MCF 10A (cell line): ENCODE data around the gene RGS7. TPM values are rescaled to one million over a fixed set of nuclear protein-coding genes. Genes with fewer than 3 reads are reported as not detected.

Experiments
- BruUV-seq: library from RNA; stranded (reverse); fragments of 400-500 nt; replicated peaks from 2 replicates; lab custom pipeline; 2021; lab: Mats Ljungman, UMichigan
- CTCF ChIA-PET: fragments of 300-600 bp; sonication (Branson Sonifier 250); formaldehyde crosslinking; extraction: SDS; loops from one replicate; lab custom pipeline; 2021; ENCODE audit warnings: antibody characterized with exemption, inconsistent platforms; lab: Yijun Ruan, JAX
- POLR2A ChIA-PET: fragments of 300-600, 350-650 bp; sonication (Branson Sonifier 250); formaldehyde crosslinking; extraction: SDS; loops from one replicate; lab custom pipeline; 2020; ENCODE audit warnings: antibody characterized with exemption, inconsistent platforms; lab: Yijun Ruan, JAX
- DNase-seq: peaks from one replicate; pipeline ENCODE4 v3.0.0-alpha.2; 2018; ENCODE audit not compliant: unreplicated experiment
- H3K27ac Mint-ChIP-seq: one replicate; pipeline ENCODE4 v1.8.0; 2022; ENCODE audit warnings: mild to moderate bottlenecking, low read depth, mixed read lengths; ENCODE audit not compliant: unreplicated experiment
- H3K27me3 Mint-ChIP-seq: one replicate; pipeline ENCODE4 v1.8.0; 2022; ENCODE audit warnings: mixed read lengths; ENCODE audit not compliant: insufficient read depth, unreplicated experiment
- H3K36me3 Mint-ChIP-seq: one replicate; pipeline ENCODE4 v1.8.0; 2022; ENCODE audit warnings: mild to moderate bottlenecking, moderate library complexity, mixed read lengths; ENCODE audit not compliant: insufficient read depth, unreplicated experiment
- H3K4me1 Mint-ChIP-seq: one replicate; pipeline ENCODE4 v1.8.0; 2022; ENCODE audit warnings: mixed read lengths; ENCODE audit not compliant: insufficient read depth, unreplicated experiment
- H3K4me3 Mint-ChIP-seq: one replicate; pipeline ENCODE4 v1.8.0; 2022; ENCODE audit warnings: mild to moderate bottlenecking, moderate library complexity, mixed read lengths; ENCODE audit not compliant: unreplicated experiment
- H3K9me3 Mint-ChIP-seq: one replicate; pipeline ENCODE4 v1.8.0; 2022; ENCODE audit warnings: mixed read lengths; ENCODE audit not compliant: unreplicated experiment
- intact Hi-C: fragments of 100-400 bp; cut with micrococcal nuclease; formaldehyde crosslinking; loops from 2 replicates; pipeline ENCODE4 v1.14.1; 2022
- total RNA-seq: library from RNA; stranded (reverse); gene quantifications from 2 replicates; pipeline ENCODE4 v1.2.3, GENCODE V29; 2022
- TF ChIP-seq, protein P1 (sequence below): fragments of 200-600 bp; IDR thresholded peaks from one replicate; pipeline ENCODE4 v1.8.0; 2022; ENCODE audit warnings: antibody characterized with exemption, mild to moderate bottlenecking; ENCODE audit not compliant: unreplicated experiment

Gene RGS7
- total RNA-seq, 1 experiment from 2014 or later, result 0.42 TPM

DNA sequence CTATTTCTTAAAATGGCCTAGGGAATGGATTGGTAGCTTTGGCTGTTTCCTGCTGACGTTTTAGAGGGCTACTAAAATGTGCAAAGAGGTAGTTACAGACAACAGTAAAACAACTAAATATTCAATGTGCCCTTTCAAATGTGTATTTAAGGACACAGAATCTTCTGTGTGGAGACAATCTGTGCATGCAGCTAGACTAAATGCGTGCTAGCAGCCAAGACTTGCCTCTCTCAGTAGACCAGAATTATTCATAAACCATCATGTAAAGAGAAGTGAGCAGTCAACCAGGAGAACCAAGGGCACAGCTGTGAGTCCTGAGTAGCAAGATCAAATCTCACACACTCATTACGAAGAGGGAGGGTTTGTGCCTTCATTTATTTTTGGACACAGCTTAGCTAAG, 584.9 kb downstream of the RGS7 start:
- no peak for DNase-seq
- no TSS peak for BruUV-seq
- Mint-ChIP-seq H3K4me1 (peaks cover 16% of the 10 kb centered on the region), H3K4me3 (no peak overlapping the region), H3K9me3 (no peaks in the 10 kb centered on the region), H3K36me3 (no peaks in the 10 kb centered on the region), H3K27ac (no peak overlapping the region), H3K27me3 (no peaks in the 10 kb centered on the region)
- intact Hi-C loops, result no loop called here
- CTCF ChIA-PET, result interaction anchor here (0.6 to 1.1 kb wide), 6 partner anchors 39 to 353 kb away, joined by 3 to 6 read pairs (median 3); no protein-coding TSS in a partner anchor
- TF ChIP-seq, protein P1, sequence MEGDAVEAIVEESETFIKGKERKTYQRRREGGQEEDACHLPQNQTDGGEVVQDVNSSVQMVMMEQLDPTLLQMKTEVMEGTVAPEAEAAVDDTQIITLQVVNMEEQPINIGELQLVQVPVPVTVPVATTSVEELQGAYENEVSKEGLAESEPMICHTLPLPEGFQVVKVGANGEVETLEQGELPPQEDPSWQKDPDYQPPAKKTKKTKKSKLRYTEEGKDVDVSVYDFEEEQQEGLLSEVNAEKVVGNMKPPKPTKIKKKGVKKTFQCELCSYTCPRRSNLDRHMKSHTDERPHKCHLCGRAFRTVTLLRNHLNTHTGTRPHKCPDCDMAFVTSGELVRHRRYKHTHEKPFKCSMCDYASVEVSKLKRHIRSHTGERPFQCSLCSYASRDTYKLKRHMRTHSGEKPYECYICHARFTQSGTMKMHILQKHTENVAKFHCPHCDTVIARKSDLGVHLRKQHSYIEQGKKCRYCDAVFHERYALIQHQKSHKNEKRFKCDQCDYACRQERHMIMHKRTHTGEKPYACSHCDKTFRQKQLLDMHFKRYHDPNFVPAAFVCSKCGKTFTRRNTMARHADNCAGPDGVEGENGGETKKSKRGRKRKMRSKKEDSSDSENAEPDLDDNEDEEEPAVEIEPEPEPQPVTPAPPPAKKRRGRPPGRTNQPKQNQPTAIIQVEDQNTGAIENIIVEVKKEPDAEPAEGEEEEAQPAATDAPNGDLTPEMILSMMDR, result no peak
- POLR2A ChIA-PET, result interaction anchor here (0.7 kb wide), 1 partner anchor 1135 kb away, joined by 3 read pairs; no protein-coding TSS in a partner anchor

DNA sequence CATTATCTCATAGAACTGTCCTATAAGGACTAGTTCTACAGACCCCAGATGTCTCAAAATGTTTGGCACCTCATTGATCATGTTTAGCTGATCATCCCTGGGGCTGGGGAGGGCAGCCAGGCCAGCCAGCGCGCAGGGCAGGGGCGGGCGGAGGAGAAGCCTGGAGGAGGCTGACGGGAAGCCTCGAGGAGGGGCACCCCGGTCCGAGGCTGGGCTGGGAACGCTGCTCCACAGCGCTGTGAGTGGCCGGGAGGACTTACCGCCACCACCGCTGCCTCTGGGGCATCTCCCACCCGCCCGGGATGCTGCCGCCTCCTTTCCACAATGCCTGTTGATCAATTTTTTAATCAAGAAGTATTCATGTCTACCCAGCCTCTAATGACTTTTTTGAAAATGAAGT, 585.6 kb downstream of the RGS7 start:
- H3K9me3 Mint-ChIP-seq, result no peaks in the 10 kb centered on the region
- TF ChIP-seq, protein P1, result no peak
- no peak overlapping the region for H3K27ac Mint-ChIP-seq
- peaks cover 17% of the 10 kb centered on the region for H3K4me1 Mint-ChIP-seq
- no peak overlapping the region for H3K4me3 Mint-ChIP-seq
- intact Hi-C loops, result no loop called here
- H3K27me3 Mint-ChIP-seq, result no peaks in the 10 kb centered on the region
- H3K36me3 Mint-ChIP-seq, result no peaks in the 10 kb centered on the region
- POLR2A ChIA-PET, result no interaction called here
- CTCF ChIA-PET, result interaction anchor here (0.6 to 1.0 kb wide), 4 partner anchors 38 to 696 kb away, joined by 3 to 6 read pairs (median 4); no protein-coding TSS in a partner anchor
- BruUV-seq, result no TSS peak
- no peak for DNase-seq

DNA sequence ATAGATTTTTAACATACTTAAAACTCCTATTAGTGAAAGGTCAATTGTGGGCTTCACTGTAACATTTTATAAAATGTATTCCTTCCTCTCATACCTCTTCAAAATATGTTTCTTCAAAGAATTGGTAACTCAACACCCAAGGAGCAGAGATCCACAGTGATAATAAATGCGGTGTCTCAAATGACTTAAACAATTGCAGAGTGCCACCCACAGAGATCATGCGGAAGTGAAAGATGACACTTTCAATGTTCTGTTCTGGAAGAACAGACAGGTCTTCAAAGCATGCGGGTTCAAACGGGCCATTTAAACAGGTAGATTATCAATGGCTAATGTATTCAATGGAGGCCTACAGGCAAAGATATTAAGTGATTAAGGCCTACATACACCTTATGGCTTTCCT, 588.0 kb downstream of the RGS7 start:
- Mint-ChIP-seq H3K4me1 (peaks cover 25% of the 10 kb centered on the region), H3K36me3 (no peaks in the 10 kb centered on the region), H3K9me3 (no peaks in the 10 kb centered on the region), H3K27me3 (no peaks in the 10 kb centered on the region), H3K4me3 (no peak overlapping the region), H3K27ac (no peak overlapping the region)
- no TSS peak for BruUV-seq
- POLR2A ChIA-PET, result no interaction called here
- CTCF ChIA-PET, result interaction anchor here (1.0 kb wide), 2 partner anchors 36 to 95 kb away, joined by 3 to 8 read pairs; no protein-coding TSS in a partner anchor
- TF ChIP-seq, protein P1, result no peak
- intact Hi-C loops, result no loop called here
- DNase-seq, result no peak

DNA sequence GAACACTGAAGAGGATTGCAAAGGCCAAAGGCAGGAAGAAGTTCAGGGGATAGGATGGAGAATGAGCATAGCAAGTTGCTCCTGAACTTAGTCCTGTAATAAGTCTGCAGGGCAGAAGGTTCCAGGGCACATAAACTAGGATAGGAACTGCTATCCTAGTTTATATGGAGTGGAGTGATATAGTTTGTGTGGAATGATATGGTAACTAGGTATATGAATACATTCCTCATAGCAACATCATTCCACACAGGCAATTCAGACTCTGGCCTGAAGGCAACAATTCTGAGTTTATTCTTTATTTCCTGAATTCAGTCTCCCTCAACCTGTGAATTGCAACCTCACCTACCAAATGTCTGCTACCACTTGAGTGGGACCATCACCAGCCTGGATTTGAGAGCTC, 590.2 kb downstream of the RGS7 start:
- TF ChIP-seq, protein P1, result no peak
- Mint-ChIP-seq H3K9me3 (no peaks in the 10 kb centered on the region), H3K4me3 (no peak overlapping the region), H3K27ac (no peak overlapping the region), H3K4me1 (peaks cover 25% of the 10 kb centered on the region), H3K36me3 (no peaks in the 10 kb centered on the region), H3K27me3 (no peaks in the 10 kb centered on the region)
- ChIA-PET CTCF (interaction anchor here (1.0 kb wide), 1 partner anchor 24 kb away, joined by 3 read pairs; no protein-coding TSS in a partner anchor), POLR2A (interaction anchor here (1.9 kb wide), 1 partner anchor 9 kb away, joined by 6 read pairs; no protein-coding TSS in a partner anchor)
- DNase-seq, result no peak
- intact Hi-C loops, result no loop called here
- BruUV-seq, result no TSS peak
